ENCODE results near the gene SYNJ2. TPM values are rescaled to one million over a fixed set of nuclear protein-coding genes. Genes with fewer than 3 reads are reported as not detected.

The SYNJ2 gene
- total RNA-seq, 1 donor from 2014 or later = 15.4 TPM

GRCh38 chr6:158040804-158041347, 59.2 kb downstream of the SYNJ2 start:
- DNase-seq = no peak

GRCh38 chr6:158041370-158041769, 59.7 kb downstream of the SYNJ2 start:
- no peak for DNase-seq

GRCh38 chr6:158041788-158042187, 60.1 kb downstream of the SYNJ2 start:
- DNase-seq = no peak

- peak; percentile 53 for DNase-seq
Observed at GRCh38 chr6:158042245-158042798, 60.7 kb downstream of the SYNJ2 start.

- DNase-seq = no peak
Observed at GRCh38 chr6:158043008-158043407, 61.3 kb downstream of the SYNJ2 start.

- peak; percentile 48 for DNase-seq
Observed at GRCh38 chr6:158043586-158044524, 62.2 kb downstream of the SYNJ2 start.

GRCh38 chr6:158044525-158044888, 62.8 kb downstream of the SYNJ2 start:
- no peak for DNase-seq

GRCh38 chr6:158046201-158047126, 64.8 kb downstream of the SYNJ2 start:
- no peak for DNase-seq

- no peak for DNase-seq
Observed at GRCh38 chr6:158047127-158047518, 65.5 kb downstream of the SYNJ2 start.

GRCh38 chr6:158047563-158048323, 66.1 kb downstream of the SYNJ2 start:
- DNase-seq = no peak

GRCh38 chr6:158048589-158048988, 66.9 kb downstream of the SYNJ2 start:
- DNase-seq = no peak

GRCh38 chr6:158049055-158050028, 67.7 kb downstream of the SYNJ2 start:
- DNase-seq = no peak

- no peak for DNase-seq
Observed at GRCh38 chr6:158050107-158050735, 68.6 kb downstream of the SYNJ2 start.

- no peak for DNase-seq
Observed at GRCh38 chr6:158050955-158051354, 69.3 kb downstream of the SYNJ2 start.

GRCh38 chr6:158051968-158052367, 70.3 kb downstream of the SYNJ2 start:
- DNase-seq = no peak

- DNase-seq = no peak
Observed at GRCh38 chr6:158053377-158054313, 72.0 kb downstream of the SYNJ2 start.

GRCh38 chr6:158056355-158056754, 74.7 kb downstream of the SYNJ2 start:
- DNase-seq = no peak

- no peak for DNase-seq
Observed at GRCh38 chr6:158056804-158057203, 75.1 kb downstream of the SYNJ2 start.
